Thyroid gland (tissue), 4 donors: Measurements from ENCODE around the gene IL11. TPM values are rescaled to one million over a fixed set of nuclear protein-coding genes. Genes with fewer than 3 reads are reported as not detected.

ENCODE experiments used
- DNase-seq, 2 donors: peaks; one replicate each; pipeline ENCODE4 v3.0.0-alpha.2; 2019
- H3K27ac ChIP-seq, 3 donors: fragments of 200-600 bp; sonication (generic); 1 replicate in 2 of 3; 2 replicates in 1 of 3; pipeline ENCODE4 v1.5.1; 2016 to 2019; ENCODE audit warnings: mild to moderate bottlenecking in 1 of 3, moderate library complexity in 1 of 3
- H3K27me3 ChIP-seq: fragments of 200-600 bp; sonication (generic); one replicate; pipeline ENCODE4 v1.5.1; 2019
- H3K36me3 ChIP-seq, 2 donors: fragments of 200-600 bp; sonication (generic); one replicate each; pipeline ENCODE4 v1.5.1; 2016 to 2019
- H3K4me1 ChIP-seq, 2 donors: fragments of 200-600 bp; sonication (generic); one replicate each; pipeline ENCODE4 v1.5.1; 2017 to 2019
- H3K4me3 ChIP-seq, 3 donors: fragments of 200-600 bp; sonication (generic); replicated peaks in 1 of 3; 1 replicate in 2 of 3; 2 replicates in 1 of 3; pipeline ENCODE4 v1.5.1; 2016; ENCODE audit warnings: mild to moderate bottlenecking in 1 of 3
- H3K9me3 ChIP-seq: fragments of 200-600 bp; sonication (generic); one replicate; pipeline ENCODE4 v1.5.1; 2017
- POLR2A ChIP-seq, 2 donors: fragments of 450-650 bp; IDR thresholded peaks; one replicate each; pipeline ENCODE4 v1.6.1; 2017; ENCODE audit warnings: antibody characterized with exemption in 2 of 2, mild to moderate bottlenecking in 2 of 2, moderate library complexity in 1 of 2
- WGBS, 2 donors: methylation state at CpG; one replicate each; pipeline ENCODE4 v1.1.5; 2017; 5-methylcytosine and 5-hydroxymethylcytosine counted together
- intact Hi-C: fragments of 100-400 bp; cut with DNase I; formaldehyde crosslinking; loops from one replicate; pipeline ENCODE4 v1.15.1; 2023
- total RNA-seq, 4 donors: library from RNA; depleted of rRNA; stranded (reverse); fragments of >200 nt; gene quantifications; one replicate each; pipeline ENCODE4 v1.2.3, GENCODE V29; 2016
- TF ChIP-seq, protein P1 (sequence below), 6 experiments: fragments of 200-600 bp in 3 of 6; fragments of 450-650 bp in 3 of 6; sonication (generic) in 3 of 6; IDR thresholded peaks; one replicate each; pipeline ENCODE4 v1.5.1; 2016 to 2019; ENCODE audit warnings: antibody characterized with exemption in 6 of 6, mild to moderate bottlenecking in 2 of 6, inconsistent platforms in 1 of 6, moderate library complexity in 1 of 6

The IL11 gene
- total RNA-seq, 4 donors from 2014 or later: not detected

DNA sequence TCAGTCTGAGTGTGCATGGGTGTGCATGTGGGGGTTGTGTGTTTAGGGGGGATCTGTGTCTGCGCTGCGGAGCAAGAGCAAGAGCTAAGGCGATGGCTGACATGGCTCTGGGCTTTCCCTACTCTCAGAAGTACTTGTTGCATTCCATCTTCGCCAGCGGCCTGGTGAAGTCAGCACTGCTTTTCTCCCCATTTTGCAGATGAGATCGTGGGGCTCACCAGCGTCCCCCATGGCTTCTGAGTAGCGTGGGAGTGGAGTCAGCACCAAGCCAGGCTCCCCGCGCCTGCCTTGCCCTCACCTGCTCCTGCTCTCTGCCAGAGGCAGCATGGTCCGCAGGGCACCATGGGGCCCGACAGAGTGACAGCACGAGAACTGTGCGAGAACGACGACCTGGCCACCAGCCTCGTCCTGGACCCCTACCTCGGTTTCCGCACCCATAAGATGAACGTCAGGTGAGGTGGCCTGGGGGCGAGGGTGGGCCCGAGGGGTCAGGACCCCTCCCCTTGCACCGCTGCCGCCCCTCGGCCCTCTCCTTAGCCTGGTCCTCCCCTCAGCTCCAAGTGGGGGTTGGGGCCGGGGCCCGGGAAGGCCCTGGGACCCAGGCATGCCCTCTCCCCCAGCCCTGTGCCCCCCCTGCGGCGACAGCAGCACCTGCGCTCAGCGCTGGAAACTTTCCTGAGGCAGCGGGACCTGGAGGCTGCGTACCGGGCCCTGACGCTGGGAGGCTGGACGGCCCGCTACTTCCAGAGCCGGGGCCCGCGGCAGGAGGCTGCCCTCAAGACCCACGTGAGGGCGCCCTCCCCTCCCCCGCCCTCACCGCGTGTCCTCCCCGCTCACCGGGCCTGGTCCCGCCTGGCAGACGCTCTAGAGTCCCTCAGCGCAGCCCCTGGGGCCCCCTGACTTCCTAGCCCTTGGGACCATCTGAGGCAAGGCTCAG is 28.4 kb downstream of the IL11 start:
- Histone ChIP-seq H3K4me3 (no peak overlapping the region), H3K27ac (no peak overlapping the region)
- 85 to 86% methylated on average over 26 to 42 of the region's 50 CpGs for WGBS, 2 donors

DNA sequence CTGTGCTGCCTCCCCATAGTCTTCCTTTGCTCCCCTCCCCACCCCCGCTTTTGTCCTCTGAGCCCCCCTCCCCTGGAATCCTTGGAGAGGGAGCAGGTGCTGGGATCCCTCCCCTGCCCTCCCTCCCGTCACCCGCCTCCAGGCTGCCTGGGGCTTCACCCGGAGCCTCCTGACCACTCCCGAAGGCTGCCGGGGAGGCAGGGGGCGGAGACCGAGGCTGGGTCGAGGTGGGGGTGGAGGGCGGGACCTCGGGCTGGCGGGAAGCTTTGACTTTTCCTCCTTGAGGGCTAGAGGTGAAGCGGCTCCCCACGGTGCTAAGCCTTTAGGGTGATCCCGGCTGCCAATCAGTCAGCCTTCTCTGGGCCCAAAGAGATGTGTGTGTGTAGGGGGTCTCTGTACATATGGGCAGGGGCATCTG is 29.1 kb downstream of the IL11 start:
- Histone ChIP-seq H3K36me3 (peaks cover 6 to 9% of the 10 kb centered on the region in 2 donors), H3K27ac (no peak overlapping the region), H3K27me3 (no peaks in the 10 kb centered on the region), H3K4me3 (peak overlapping the region in 2 of 3 donors; percentile 14 to 58), H3K4me1 (peaks cover 14 to 22% of the 10 kb centered on the region in 2 donors), H3K9me3 (no peaks in the 10 kb centered on the region)
- DNase-seq: peak; percentile 76 to 77
- 4 to 8% methylated on average over 7 to 12 of the region's 15 CpGs for WGBS, 2 donors
- intact Hi-C loops: no loop called here
- no peak for TF ChIP-seq POLR2A (IDR thresholded peaks at IDR 0.05)
- TF ChIP-seq, protein P1, sequence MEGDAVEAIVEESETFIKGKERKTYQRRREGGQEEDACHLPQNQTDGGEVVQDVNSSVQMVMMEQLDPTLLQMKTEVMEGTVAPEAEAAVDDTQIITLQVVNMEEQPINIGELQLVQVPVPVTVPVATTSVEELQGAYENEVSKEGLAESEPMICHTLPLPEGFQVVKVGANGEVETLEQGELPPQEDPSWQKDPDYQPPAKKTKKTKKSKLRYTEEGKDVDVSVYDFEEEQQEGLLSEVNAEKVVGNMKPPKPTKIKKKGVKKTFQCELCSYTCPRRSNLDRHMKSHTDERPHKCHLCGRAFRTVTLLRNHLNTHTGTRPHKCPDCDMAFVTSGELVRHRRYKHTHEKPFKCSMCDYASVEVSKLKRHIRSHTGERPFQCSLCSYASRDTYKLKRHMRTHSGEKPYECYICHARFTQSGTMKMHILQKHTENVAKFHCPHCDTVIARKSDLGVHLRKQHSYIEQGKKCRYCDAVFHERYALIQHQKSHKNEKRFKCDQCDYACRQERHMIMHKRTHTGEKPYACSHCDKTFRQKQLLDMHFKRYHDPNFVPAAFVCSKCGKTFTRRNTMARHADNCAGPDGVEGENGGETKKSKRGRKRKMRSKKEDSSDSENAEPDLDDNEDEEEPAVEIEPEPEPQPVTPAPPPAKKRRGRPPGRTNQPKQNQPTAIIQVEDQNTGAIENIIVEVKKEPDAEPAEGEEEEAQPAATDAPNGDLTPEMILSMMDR (IDR thresholded peaks at IDR 0.05): no peak

More for the DNA sequence above, 28.4 kb downstream of the IL11 start:
- peaks cover 6 to 9% of the 10 kb centered on the region in 2 donors for H3K36me3 ChIP-seq
- no peaks in the 10 kb centered on the region for H3K27me3 ChIP-seq
- no peak for DNase-seq
- no peaks in the 10 kb centered on the region for H3K9me3 ChIP-seq
- TF ChIP-seq, protein P1 (IDR thresholded peaks at IDR 0.05): no peak
- H3K4me1 ChIP-seq: peaks cover 14 to 22% of the 10 kb centered on the region in 2 donors
- intact Hi-C loops: no loop called here

DNA sequence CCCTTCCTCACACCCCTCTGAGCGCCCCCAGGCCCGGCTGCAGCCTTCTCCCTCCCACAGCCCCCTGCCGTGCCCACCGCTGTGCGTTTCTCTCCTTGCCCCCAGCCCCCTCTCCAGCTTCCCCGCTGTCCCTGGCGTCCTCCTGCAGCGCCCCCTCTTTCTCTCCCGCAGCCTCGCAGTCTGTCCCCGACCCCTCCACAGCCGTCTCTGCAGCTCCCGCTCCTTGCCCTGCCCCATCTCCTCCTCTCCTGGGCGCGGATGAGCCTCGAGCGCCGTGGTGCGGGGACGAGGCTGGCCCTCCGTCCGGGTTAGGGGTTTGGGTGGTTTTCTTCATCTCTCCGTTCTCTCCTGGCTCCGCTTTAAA is 29.5 kb downstream of the IL11 start:
- Histone ChIP-seq H3K36me3 (peaks cover 6 to 9% of the 10 kb centered on the region in 2 donors), H3K4me3 (peak overlapping the region; percentile 14 to 61 (median 58)), H3K27me3 (no peaks in the 10 kb centered on the region), H3K4me1 (peaks cover 14 to 22% of the 10 kb centered on the region in 2 donors), H3K27ac (no peak overlapping the region), H3K9me3 (no peaks in the 10 kb centered on the region)
- DNase-seq: peak; percentile 12 to 13
- TF ChIP-seq POLR2A (IDR thresholded peaks at IDR 0.05): no peak
- TF ChIP-seq, protein P1 (IDR thresholded peaks at IDR 0.05): no peak
- intact Hi-C loops: no loop called here
- WGBS, 2 donors: 3 to 6% methylated on average over 23 to 24 of the region's 24 CpGs

DNA sequence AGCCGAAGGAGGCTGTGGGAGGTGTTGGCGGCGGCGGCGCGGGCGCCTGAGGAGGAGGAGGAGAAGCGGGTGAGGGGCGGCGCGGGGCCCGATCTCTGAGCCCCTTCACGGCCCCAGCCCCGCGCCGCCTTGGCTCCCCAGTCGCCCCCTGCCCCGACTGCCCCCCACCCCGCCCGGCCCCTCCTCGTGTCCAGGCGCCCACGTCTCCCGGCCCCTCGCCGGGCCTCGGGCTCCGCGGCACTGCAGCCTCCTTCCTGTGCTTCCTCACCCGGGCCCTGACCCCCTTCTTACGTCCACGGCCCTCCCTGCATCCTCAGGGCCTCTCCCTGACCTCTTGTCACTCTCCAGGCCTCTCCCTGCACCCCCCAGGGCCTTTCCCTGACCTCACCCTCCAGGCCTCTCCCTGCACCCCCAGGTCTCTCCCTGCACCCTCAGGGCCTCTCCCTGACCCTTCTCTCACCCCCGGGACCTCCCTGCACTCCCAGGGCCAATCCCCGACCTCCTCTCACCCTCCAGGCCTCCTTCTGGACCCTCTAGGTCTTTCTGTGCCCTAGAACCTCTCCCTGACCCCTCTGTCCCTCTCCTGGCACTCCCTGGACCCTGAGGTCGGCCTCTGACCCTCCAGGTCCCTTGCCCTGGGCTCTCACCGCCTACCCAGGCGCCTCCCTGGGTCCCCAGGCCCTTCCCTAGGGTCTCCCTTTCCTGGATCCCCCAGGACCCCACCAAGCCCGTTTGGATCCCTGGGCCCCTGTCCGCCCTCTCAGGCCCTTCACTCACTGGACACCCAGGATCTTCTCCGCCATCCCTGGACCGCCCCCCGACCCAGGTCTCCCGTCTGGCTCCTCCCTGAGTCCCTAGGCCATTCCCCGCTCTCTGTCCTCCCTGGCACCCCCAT is 30.1 kb downstream of the IL11 start:
- peaks cover 6 to 9% of the 10 kb centered on the region in 2 donors for H3K36me3 ChIP-seq
- DNase-seq: no peak
- intact Hi-C loops: no loop called here
- no peaks in the 10 kb centered on the region for H3K27me3 ChIP-seq
- H3K4me1 ChIP-seq: peaks cover 14 to 22% of the 10 kb centered on the region in 2 donors
- no peaks in the 10 kb centered on the region for H3K9me3 ChIP-seq
- peak overlapping the region; percentile 52 to 61 (median 58) for H3K4me3 ChIP-seq
- TF ChIP-seq, protein P1 (IDR thresholded peaks at IDR 0.05): peak in 1 of 6 experiments; percentile 2
- TF ChIP-seq POLR2A (IDR thresholded peaks at IDR 0.05): peak in 1 of 2 donors; percentile 18
- 5 to 6% methylated on average over 24 to 38 of the region's 44 CpGs for WGBS, 2 donors
- H3K27ac ChIP-seq: peak overlapping the region; percentile 9 to 83 (median 58)
